Pancreas (tissue), 10 donors: Measurements from ENCODE around the gene BCAP31. TPM values are rescaled to one million over a fixed set of nuclear protein-coding genes. Genes with fewer than 3 reads are reported as not detected.

Experiments
- ATAC-seq, 4 donors: fragments of 200-7000 bp; cut with Tn5 transposase; one replicate each; pipeline versions ENCODE4 v1.8.0 to v1.9.1; 2020; ENCODE audit warnings: mild to moderate bottlenecking in 4 of 4, moderate library complexity in 4 of 4
- DNase-seq, 6 donors: peaks; one replicate each; pipeline ENCODE4 v3.0.0-alpha.2; 2020
- FAIRE-seq: peaks from 2 replicates; lab custom pipeline; 2012; peaks lifted over from hg19 to GRCh38; lab: Jason Lieb, UNC
- H3K27ac ChIP-seq, 4 donors: fragments of 200-600 bp; sonication (generic); 1 replicate in 3 of 4; 2 replicates in 1 of 4; pipeline versions ENCODE4 v1.5.0 to v1.8.0; 2020
- H3K27me3 ChIP-seq, 4 donors: fragments of 200-600 bp; one replicate each; pipeline ENCODE4 v1.8.0; 2021
- H3K36me3 ChIP-seq, 3 donors: fragments of 200-600 bp; sonication (generic) in 1 of 3; one replicate each; pipeline versions ENCODE4 v1.5.0 to v1.8.0; 2020 to 2021
- H3K4me1 ChIP-seq, 3 donors: fragments of 200-600 bp; one replicate each; pipeline ENCODE4 v1.8.0; 2021
- H3K4me3 ChIP-seq, 4 donors: fragments of 200-600 bp; sonication (generic) in 2 of 4; one replicate each; pipeline versions ENCODE4 v1.5.0 to v1.8.0; 2020 to 2021
- H3K9me3 ChIP-seq, 4 donors: fragments of 200-600 bp; one replicate each; pipeline ENCODE4 v1.8.0; 2021
- CTCF ChIP-seq, 4 donors: fragments of 200-600 bp; sonication (generic) in 3 of 4; IDR thresholded peaks; one replicate each; pipeline versions ENCODE4 v1.5.0 to v1.8.0; 2021; ENCODE audit warnings: antibody characterized with exemption in 4 of 4
- WGBS, 2 donors: extraction: QIAGEN DNeasy Blood & Tissue Kit; methylation state at CpG; one replicate each; pipeline ENCODE4 v1.1.7; 2013; 5-methylcytosine and 5-hydroxymethylcytosine counted together
- intact Hi-C, 3 donors: fragments of 100-400 bp; cut with DNase I; formaldehyde crosslinking; loops; one replicate each; pipeline versions ENCODE4 v1.11.1 to v1.14.2; 2022
- polyA plus RNA-seq, 2 donors: library from polyadenylated mRNA; stranded (reverse); fragments of 200-250 nt; gene quantifications; one replicate each; pipeline ENCODE4 v1.2.3, GENCODE V29; 2013
- total RNA-seq, 6 donors: library from RNA; stranded (reverse); fragmentation: NEBNext Ultra II Directional in 4 of 6; extraction: Animal tissue kit (Norgen Biotek cat#: 25700) in 4 of 6; gene quantifications; one replicate each; pipeline versions ENCODE4 v1.2.1 to v1.2.4, GENCODE V29; 2021 to 2023
- donor health status: healthy with polysubstance abuse.
- donor health status: DM: no; HTN: no; CAD: no; lungs with moderate emphysema.
- donor health status: DM: no; HTN: no; CAD: no.
- donor health status: control.
- donor health status: control.
- donor health status: Bipolar disorder and iron deficiency.
- donor health status: DM: yes; HTN: yes; CAD: no.
- donor health status: DM: no; HTN: no; CAD: no.
- donor health status: DM: no; HTN: no; CAD: no.
- donor health status: DM: yes; HTN: yes; CAD: no.

The BCAP31 gene
- total and polyA plus RNA-seq, 8 donors = 66.3 to 118 (median 85.6) TPM

DNA sequence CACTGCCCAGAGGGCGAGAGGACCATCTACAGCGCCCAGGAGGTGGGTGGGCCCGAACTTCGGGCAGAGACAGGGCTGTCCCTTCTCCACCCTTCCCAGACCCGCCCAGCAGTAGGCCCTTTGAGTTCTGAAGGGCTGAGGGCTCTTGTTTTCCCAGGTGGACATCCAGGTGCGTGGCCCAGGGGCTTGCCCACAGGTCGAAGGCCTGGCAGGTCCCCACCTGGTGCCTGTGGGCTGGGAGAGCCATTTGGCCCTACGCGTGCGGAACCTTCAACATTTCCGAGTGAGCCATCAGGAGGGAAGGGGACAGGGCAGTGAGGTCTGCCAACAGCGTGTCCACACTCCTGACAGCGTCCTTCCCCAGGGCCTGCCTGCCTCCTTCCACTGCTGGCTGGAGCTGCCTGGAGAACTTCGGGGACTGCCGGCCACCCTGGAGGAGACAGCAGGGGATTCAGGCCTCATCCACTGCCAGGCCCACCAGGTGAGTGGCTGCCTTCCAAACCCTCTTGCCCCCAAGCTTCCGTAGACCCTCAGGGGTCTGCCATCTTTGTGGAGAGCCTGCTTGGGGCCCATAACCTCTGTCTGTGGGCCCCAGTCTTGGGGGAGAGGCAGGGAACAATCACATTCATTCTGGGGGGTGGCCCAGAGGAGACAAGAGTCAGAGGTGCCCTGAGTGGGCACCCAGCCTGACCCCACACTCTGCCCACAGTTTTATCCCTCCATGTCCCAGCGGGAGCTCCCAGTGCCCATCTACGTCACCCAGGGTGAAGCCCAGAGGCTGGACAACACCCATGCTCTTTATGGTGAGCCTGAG is 46.6 kb upstream of the BCAP31 start:
- FAIRE-seq = no peak
- H3K4me1 ChIP-seq = no peaks in the 10 kb centered on the region
- no peak for TF ChIP-seq CTCF (IDR thresholded peaks at IDR 0.05)
- H3K36me3 ChIP-seq = no peaks in the 10 kb centered on the region
- ATAC-seq = no peak
- 83 to 86% methylated on average over 17 to 18 of the region's 18 CpGs for WGBS, 2 donors
- intact Hi-C loops = loop anchor here in 1 of 3 donors (10.0 kb wide), 1 partner anchor 184 kb away; no protein-coding TSS in a partner anchor
- peak in 2 of 6 donors; percentile 6 to 75 for DNase-seq
- H3K4me3 ChIP-seq = no peak overlapping the region
- no peaks in the 10 kb centered on the region for H3K9me3 ChIP-seq
- no peaks in the 10 kb centered on the region for H3K27me3 ChIP-seq
- H3K27ac ChIP-seq = no peak overlapping the region

DNA sequence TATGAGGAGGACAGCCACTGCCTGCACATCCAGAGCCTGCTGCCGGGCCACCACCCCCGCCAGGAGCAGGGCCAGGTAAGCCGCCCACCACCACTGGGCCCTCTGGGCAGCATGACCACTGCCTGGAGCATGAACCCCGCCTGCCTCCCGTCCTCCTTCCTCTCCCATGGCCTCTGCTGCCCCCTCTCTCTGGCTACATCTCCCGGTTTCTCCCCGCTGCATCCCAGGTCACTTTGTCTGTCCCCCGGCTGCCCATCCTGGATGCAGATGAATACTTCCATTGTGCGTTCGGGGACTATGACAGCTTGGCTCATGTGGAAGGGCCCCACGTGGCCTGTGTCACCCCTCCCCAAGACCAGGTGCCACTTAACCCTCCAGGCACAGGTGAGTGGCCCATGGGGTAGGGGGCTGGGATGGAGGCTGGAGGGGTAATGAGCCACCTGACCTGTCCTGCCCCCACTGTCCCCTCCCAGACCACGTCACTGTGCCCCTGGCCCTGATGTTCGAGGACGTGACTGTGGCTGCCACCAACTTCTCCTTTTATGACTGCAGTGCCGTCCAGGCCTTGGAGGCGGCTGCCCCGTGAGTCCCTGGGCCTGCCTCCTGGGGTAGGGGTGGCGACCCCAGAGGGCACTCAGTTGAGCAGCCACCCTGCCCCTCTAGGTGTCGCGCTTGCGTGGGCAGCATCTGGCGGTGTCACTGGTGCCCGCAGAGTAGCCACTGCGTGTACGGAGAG is 45.8 kb upstream of the BCAP31 start:
- H3K36me3 ChIP-seq = no peaks in the 10 kb centered on the region
- intact Hi-C loops = loop anchor here (5.0 to 10.0 kb wide), 2 partner anchors 182 to 185 kb away; no protein-coding TSS in a partner anchor
- no peaks in the 10 kb centered on the region for H3K9me3 ChIP-seq
- TF ChIP-seq CTCF (IDR thresholded peaks at IDR 0.05) = no peak
- H3K27ac ChIP-seq = no peak overlapping the region
- 82 to 89% methylated on average over 24 to 25 of the region's 25 CpGs for WGBS, 2 donors
- no peaks in the 10 kb centered on the region for H3K27me3 ChIP-seq
- no peak for FAIRE-seq
- H3K4me3 ChIP-seq = no peak overlapping the region
- peak in 2 of 6 donors; percentile 8 to 70 for DNase-seq
- ATAC-seq = no peak
- H3K4me1 ChIP-seq = no peaks in the 10 kb centered on the region

GRCh38 chrX:153769158-153769864 is 45.1 kb upstream of the BCAP31 start:
- Histone ChIP-seq H3K36me3 (no peaks in the 10 kb centered on the region), H3K27me3 (no peaks in the 10 kb centered on the region), H3K9me3 (no peaks in the 10 kb centered on the region), H3K27ac (no peak overlapping the region), H3K4me1 (no peaks in the 10 kb centered on the region), H3K4me3 (no peak overlapping the region)
- DNase-seq (peak in 2 of 6 donors; percentile 8 to 74), ATAC-seq (no peak), FAIRE-seq (no peak)
- WGBS, 2 donors = 85 to 86% methylated on average over 23 of the region's 23 CpGs
- TF ChIP-seq CTCF (IDR thresholded peaks at IDR 0.05) = no peak
- intact Hi-C loops = loop anchor here in 2 of 3 donors (5.0 to 10.0 kb wide), 2 partner anchors 183 to 185 kb away; no protein-coding TSS in a partner anchor

- FAIRE-seq = no peak
- Histone ChIP-seq H3K36me3 (no peaks in the 10 kb centered on the region), H3K27me3 (peaks cover 0 to under 1% (median 0%) of the 10 kb centered on the region in 4 donors), H3K4me1 (no peaks in the 10 kb centered on the region), H3K27ac (no peak overlapping the region), H3K9me3 (no peaks in the 10 kb centered on the region), H3K4me3 (no peak overlapping the region)
- no peak for TF ChIP-seq CTCF (IDR thresholded peaks at IDR 0.05)
- 85 to 88% methylated on average over 20 to 22 of the region's 22 CpGs for WGBS, 2 donors
- ATAC-seq = no peak
- intact Hi-C loops = loop anchor here in 2 of 3 donors (5.0 to 10.0 kb wide), 2 partner anchors 184 to 186 kb away; no protein-coding TSS in a partner anchor
- DNase-seq = peak in 3 of 6 donors; percentile 13 to 74 (median 30)
These were observed 44.3 kb upstream of the BCAP31 start for GRCh38 chrX:153768311-153769157.
